Measurements from ENCODE around the gene TTC19.

GRCh38 chr17:15969463-15969862 is 30.2 kb upstream of the TTC19 start:
- TF ChIP-seq CTCF (IDR thresholded peaks at IDR 0.05; ENCODE audit: insufficient read depth, low read length) (no peak), POLR2AphosphoS5 (IDR thresholded peaks at IDR 0.05; ENCODE audit: low read depth) (no peak), REST (IDR thresholded peaks at IDR 0.05; ENCODE audit: insufficient replicate concordance, low read depth) (no peak), SPI1 (IDR thresholded peaks at IDR 0.05; ENCODE audit: borderline replicate concordance, low read depth) (no peak), GABPA (IDR thresholded peaks at IDR 0.05; ENCODE audit: low read depth) (no peak)
